NCI-H2196 (cell line): Measurements from ENCODE around the gene C1RL.
"Not testable (repeated sequence)": the region's sequence is repeated elsewhere in the genome, so short reads cannot be mapped to it uniquely, and the experiment has no call there.

Source experiments
- DNase-seq: peaks from one replicate; lab custom pipeline; 2025; ENCODE audit not compliant: unreplicated experiment; lab: John Stamatoyannopoulos, UW

The C1RL gene

DNA sequence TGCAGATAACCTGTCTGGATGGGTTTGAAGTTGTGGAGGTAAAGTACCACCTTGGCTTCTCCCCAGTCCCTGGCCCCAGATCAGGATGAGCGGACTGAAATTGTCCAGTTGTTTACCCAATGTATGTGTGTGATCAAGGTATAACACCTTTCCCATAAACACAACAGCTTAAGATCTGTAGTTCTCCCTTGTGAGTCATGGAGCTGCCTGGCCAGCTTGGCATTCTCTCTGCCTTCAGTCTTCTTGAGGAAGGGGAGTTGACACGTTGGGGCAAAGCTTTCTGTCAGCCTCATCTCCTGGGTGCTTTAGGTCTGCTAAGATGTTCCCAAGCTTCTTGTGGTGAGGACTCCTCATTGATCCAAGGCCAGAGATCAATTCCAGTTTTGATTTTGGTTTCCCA, 42.4 kb downstream of the C1RL start:
- no peak for DNase-seq

DNA sequence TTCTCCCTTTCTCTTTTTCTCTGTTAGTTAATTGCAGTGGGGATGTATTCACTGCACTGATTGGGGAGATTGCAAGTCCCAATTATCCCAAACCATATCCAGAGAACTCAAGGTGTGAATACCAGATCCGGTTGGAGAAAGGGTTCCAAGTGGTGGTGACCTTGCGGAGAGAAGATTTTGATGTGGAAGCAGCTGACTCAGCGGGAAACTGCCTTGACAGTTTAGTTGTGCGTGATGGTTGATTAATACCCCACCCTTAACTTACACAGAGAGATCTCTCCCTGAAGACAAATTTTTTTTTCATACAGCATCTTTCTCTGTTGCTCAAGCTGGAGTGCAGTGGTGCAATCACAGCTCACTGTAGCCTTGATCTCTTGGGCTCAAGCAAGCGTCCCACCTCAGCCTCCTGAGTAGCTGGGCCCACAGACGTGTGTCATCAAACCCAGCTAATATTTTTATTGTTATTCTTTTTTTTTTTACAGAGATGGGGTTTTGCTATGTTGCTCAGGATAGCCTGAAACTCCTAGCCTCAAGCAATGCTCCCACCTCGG, 43.9 kb downstream of the C1RL start:
- no peak for DNase-seq

DNA sequence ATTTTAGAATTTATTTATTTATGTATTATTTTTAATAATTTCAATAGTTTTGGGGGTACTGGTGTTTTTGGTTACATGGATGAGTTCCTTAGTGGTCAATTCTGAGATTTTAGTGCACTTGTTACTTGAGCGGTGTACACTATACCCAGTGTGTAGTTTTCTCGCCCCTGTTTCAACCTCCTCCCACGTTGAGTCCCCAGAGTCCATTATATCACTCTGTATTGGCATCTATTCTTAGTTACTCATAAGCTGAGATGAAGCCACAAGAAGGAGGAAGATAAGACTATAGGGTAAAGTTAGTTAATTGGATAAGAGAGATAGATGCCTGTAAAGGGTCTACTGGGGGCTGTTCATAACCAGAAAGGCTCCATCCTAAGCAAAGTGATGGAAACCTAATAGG, 44.5 kb downstream of the C1RL start:
- DNase-seq: no peak

DNA sequence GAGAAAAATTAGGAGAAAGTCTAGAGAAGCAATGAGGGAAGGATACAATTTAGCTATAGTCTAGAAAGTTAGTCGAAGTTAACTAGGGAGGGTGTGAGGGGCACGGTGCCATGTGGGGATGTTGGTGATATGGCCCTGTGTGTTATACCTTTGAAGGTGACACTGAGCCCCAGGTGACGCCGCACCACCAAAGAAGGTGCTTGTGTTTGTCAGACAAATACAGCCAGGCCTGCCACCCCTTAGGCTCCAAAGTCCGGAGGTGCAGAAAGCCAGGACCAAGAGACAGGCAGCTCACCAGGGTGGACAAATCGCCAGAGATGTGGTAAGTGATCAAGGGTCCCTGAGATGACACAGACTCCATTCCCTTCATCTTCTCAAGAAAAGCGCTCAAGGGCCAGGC, 47.4 kb downstream of the C1RL start:
- DNase-seq: no peak

DNA sequence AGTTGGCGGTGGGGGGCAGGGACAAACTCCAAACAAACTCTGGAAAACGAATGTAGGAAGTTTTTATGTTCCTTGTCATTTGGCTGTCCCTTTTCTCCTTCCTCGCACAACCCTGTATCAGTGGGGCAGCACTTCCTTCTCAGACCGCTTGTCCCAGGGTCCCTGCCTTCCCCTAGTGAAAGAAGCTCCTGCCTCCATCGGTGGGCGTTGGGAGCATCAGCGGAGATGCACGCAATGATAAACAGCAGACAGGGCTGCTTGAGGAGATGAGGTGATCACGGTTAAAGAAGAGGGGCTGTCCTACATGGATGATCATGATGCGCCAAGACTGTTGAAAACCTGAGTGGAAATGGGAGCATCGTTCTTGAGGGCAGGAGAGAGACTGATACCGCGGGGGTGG, 47.9 kb downstream of the C1RL start:
- no peak for DNase-seq

DNA sequence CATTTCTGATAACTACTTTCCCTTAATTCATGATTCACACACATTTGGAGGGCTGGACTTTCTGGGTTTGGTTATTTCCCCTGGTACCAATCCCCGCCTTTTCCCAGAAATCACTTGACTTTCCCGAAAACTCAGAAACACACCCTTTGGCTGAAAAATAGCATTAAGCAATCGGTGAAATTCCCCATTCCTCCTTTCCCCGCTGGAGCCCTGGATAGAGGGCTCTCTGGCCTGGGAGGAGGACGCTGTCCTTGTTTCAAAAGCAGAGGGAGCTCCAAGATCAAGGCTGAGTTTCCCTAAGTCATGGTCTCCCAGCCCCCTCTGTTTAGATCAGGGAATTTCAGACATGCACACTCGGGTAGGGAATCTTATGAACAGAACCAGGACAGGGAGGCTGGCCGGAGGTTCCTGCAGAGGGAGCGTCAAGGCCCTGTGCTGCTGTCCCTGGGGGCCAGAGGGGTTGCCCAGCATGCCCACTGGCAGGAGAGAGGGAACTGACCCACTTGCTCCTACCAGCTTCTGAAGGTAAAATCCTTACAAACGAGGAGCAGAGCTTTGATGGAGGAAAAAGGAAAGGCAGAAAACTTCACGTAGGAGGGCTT, 48.6 kb downstream of the C1RL start, which contains the start of gene C1S:
TSS of gene C1S (plus strand) at position 366 of the 602 bp plus-strand sequence. CDS start 1,195 bp downstream, outside the sequence.
- no peak for DNase-seq

DNA sequence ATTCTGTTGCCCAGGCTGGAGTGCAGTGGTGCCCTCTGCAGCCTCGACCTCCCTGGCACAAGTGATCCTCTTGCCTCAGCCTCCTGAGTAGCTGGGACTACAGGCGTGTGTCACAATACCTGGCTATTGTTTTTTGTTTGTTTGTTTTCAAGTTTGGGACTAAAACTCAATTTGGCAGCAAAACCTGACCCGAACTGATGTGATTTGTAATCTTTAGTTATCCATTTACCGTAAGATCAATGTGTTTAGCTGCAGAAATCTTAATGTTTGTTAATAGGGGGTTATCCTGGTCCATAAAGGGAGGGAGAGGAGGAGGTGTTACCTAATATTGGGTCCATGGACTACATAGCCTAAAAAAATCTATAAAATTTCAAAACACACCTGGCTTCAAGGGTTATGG, 49.2 kb downstream of the C1RL start:
- DNase-seq: no peak

DNA sequence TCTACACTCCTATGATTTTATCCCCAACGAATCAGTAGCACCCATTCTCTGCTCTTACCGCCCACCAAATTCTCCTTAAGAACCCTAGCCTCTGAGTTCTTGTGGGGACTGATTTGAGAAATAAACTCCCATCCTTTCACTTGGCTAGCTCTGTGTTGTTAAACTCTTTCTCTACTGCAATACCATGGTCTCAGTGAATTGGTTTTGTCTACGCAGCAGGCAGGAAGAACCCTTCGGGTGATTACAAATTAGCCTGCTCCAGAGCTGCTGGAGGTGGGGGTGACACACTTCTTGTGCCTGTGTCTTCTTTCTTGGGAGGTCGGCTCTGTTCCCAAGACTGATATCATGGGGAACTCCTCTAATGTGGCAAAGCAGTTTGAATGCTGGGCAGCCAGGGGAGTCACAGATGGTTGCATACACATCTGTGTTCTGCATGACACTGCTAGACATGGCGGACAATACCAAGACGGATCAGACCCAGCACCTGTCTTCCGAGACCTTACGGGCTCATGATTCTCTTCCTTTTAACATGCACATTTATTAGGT, 50.1 kb downstream of the C1RL start:
- DNase-seq: no peak

DNA sequence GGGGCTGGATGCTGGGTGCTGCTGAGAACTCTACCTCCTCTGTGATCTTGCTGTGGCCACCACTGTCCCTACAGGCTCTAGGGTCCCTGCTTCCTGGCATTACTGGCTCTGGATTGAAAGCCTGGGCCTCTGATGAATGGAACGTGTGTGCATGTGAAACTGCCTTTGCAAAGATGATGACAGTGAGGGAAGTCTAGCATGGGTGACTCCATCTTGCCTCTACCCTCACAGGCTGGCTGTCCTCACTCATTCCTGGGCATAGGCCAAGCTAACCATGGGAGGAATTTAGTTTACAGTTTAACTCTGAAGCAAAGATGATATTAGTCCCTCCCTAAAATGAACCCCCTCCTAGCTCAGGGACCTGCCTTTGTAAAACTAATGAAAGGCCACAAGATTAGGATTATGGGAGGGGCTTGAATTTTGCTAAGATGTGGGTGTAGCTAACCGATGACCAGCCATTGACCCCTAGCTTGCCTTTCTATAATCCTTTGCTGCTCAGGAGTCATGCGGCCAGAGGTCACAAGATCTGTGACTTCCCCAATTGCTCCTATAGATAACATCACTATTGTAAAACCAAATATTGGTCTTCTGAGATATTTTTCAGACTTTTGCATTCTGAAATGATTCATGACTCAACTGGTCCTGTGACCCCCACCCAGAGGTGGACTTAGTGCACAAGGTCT, 50.7 kb downstream of the C1RL start:
- no peak for DNase-seq

DNA sequence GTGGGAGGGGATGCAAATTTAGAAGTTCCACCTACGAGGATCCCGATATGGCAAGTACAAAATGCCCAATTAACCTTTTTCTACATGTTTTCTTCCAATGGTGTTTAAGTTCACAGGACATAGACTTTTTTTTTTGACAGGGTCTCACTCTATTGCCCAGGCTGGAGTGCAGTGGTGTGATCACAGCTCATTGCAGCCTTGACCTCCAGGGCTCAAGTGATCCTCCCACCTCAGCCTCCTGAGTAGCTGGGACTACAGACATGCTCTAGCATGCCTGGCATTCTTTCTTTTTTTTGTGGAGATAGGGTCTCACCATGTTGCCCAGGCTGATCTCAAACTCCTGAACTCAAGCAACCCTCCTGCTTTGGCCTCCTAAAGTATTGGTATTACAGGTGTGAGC, 53.3 kb downstream of the C1RL start:
- DNase-seq: not testable (repeated sequence)

DNA sequence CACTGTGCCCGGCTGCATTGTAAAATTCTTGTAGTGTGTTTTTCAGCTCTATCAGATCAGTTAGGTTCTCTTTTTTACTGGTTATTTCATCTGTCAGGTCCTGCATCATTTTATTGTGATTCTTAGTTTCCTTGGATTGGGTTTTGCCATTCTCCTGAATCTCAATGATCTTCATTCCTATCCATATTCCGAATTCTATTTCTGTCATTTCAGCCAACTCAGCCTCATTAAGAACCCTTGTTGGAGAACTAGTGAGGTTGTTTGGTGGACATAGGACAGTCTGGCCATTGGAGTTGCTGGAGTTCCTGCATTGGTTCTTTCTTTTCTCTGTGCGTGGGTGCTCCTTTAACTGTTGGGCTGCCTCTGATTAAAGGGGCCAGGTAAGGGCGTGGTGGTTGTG, 54.1 kb downstream of the C1RL start:
- no peak for DNase-seq

DNA sequence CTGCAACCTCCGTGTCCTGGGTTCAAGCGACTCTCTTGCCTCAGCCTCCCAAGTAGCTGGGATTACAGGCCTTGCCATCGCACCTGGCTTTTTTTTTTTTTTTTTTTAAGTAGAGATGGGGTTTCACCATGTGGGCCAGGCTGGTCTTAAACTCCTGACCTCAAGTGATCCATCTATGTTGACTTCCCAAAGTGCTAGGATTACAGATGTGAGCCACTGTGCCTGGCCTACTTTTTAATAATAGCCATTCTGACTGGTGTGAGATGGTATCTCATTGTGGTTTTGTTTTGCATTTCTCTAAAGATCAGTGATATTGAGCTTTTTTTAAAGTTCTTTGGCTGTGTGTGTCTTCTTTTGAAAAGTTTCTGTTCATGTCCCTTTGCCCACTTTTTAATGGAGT, 59.0 kb downstream of the C1RL start:
- not testable (repeated sequence) for DNase-seq

DNA sequence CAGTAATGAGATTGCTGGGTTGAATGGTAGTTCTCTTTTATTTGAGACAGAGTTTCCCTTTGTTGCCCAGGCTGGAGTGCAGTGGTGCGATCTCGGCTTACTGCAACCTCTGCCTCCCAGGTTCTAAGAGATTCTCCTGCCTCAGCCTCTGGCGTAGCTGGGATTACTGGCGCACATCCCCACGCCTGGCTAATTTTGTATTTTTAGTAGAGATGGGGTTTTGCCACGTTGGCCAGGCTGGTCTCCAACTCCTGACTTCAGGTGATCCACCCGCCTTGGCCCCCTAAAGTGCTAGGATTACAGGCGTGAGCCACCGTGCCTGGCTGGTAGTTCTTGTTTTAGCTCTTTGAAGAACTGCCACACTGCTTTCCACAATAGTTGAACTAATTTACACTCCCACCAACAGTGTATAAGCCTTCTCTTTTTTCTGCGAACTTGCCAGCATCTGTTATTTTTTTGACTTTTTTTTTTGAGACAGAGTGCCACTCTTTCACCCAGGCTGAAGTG, 59.5 kb downstream of the C1RL start:
- DNase-seq: not testable (repeated sequence)

DNA sequence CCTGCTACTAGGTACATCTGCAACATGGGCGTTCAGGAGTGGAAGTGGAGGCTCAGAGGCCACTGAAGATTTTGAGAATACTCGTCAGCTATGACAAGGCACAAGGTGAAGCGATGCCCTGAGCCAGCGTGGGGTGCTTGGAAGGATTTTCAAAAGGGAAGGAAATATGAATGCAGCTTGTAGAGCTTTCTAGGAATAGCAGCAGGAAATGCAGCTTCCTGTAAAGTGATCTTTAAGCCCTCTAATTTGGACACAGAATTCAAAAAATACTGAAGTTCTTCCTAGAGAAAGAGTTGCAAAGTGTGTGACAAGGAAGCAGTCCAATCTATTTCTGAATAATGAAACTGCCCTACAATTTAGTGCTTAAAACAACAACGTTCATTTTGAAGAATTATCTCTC, 61.7 kb downstream of the C1RL start:
- DNase-seq: no peak

DNA sequence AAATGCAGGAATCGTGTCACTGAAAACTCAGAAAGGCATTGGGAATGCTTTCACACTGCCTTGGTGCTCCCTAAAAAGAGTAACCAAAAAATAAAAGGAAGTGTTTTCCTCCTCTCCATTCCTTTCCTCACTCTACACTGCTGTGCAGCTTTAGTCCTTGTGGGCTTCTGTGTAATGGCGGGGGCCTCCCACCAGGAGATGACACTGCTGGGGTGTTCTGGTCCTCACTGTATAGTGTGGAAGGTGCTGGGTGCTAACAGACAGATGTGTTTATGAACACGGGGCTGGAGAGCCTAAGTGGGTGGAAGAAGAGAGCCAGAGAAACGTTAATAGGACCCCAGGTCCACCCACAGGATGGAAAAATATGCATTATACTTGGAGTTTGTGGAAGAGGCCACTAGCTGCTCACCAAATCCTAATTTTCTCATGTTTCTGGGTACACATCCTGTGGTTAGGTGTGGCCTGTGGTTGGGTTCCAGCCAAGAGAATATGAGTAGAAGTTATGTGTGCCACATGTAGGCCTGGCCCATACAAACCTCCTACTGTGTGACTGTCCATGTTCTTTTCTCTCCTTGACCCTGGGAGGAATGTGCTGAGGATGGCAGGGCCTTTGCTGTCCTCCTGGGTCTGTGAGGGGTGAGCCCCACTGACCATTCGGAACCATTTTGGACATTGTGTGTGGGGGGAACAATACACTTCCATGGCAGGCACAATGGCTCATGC, 62.5 kb downstream of the C1RL start:
- DNase-seq: no peak

DNA sequence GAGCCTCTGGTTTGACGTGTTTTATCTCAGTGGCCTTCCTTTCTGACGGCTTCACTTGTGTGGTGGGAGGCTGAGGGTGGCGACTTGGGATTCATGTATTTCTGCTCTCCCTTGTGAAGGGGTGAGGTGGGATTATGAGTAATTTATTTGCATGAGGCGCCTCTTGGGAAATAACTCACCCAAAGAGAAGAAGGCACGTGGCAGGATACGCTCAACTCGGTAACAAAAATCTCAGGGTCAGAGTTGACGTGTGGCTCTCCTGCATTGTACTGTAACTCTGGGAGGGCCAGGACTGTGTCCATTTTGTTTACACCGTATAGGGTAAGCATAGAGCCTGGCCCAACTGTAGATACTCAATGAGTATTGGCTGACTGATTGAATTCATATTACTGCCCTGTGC, 63.1 kb downstream of the C1RL start:
- no peak for DNase-seq
